ENCODE results near the gene DDX25.

The DDX25 gene

DNA sequence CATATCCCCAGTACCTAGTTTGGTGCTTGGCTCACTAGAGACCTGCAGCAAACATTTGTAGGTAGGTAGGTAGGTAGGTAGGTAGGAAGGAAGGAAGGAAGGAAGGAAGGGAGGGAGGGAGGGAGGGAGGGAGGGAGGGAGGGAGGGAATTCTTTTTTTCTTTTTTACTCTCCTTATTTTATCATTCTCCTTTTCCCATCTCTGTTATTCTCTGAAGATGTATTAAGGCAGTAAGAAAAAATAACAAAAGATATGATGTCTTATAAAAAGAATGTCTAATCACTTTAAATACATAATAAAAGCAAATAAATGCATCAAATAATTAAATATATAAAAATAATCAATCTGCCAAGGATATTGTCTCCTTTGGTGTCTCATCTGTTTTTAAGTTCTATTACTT lies 70.0 kb downstream of the DDX25 start:
- Histone ChIP-seq H3K4me2 (ENCODE audit: low read length) (no peak overlapping the region), H3K9me3 (replicated peaks; ENCODE audit: low read length) (no peaks in the 10 kb centered on the region), H3K4me3 (ENCODE audit: low read length) (no peak overlapping the region), H3K27me3 (ENCODE audit: control insufficient read depth, insufficient read depth, low read length) (no peaks in the 10 kb centered on the region), H3K9ac (ENCODE audit: low read depth, low read length) (no peak overlapping the region), H3K36me3 (ENCODE audit: insufficient read depth, low read length) (no peaks in the 10 kb centered on the region), H3K4me1 (ENCODE audit: control insufficient read depth, insufficient read depth, low read length) (no peaks in the 10 kb centered on the region)

DNA sequence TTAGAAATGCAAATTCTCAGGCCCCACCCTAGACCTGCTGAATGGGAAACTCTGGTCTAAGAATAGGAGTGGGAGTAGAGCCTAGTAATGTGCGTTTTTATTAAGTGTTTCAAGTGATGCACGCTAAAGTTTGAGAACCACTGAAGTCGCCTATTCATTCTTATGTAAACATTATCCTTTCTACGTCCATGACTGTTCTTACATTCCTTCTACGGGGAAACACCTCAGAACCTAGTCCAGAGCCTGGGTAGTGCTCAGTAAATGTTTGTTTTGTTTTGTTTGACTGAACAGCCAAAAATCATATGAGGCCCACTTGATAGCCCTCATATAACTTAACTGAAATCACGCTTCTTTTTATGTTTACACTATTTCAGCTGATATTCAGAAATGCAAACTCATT lies 71.3 kb downstream of the DDX25 start:
- Histone ChIP-seq H3K4me1 (ENCODE audit: control insufficient read depth, insufficient read depth, low read length) (no peaks in the 10 kb centered on the region), H3K4me3 (ENCODE audit: low read length) (no peak overlapping the region), H3K27me3 (ENCODE audit: control insufficient read depth, insufficient read depth, low read length) (no peaks in the 10 kb centered on the region), H3K9ac (ENCODE audit: low read depth, low read length) (no peak overlapping the region), H3K9me3 (replicated peaks; ENCODE audit: low read length) (no peaks in the 10 kb centered on the region), H3K36me3 (ENCODE audit: insufficient read depth, low read length) (no peaks in the 10 kb centered on the region), H3K4me2 (ENCODE audit: low read length) (no peak overlapping the region)

DNA sequence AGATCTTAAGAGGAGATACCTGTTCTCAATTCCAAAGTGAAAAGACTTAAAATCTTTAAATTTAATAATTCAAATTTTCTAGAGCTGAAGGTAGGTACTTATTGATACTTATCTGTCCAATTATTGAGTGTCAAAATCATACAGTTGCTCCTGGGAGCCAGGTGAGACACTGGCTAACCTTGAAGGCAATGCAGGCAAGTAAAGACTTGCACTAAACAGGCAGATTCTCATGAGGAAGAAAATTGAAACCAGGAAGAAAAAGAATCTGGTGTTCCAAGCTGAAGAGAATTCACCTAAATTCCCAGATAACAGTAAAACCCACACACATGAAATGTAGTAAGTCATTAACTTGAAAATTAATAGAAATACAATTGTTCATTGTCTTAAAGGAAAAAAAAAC lies 71.8 kb downstream of the DDX25 start:
- H3K4me3 ChIP-seq (ENCODE audit: low read length): no peak overlapping the region
- no peaks in the 10 kb centered on the region for H3K27me3 ChIP-seq (ENCODE audit: control insufficient read depth, insufficient read depth, low read length)
- H3K9ac ChIP-seq (ENCODE audit: low read depth, low read length): no peak overlapping the region
- no peaks in the 10 kb centered on the region for H3K4me1 ChIP-seq (ENCODE audit: control insufficient read depth, insufficient read depth, low read length)
- H3K4me2 ChIP-seq (ENCODE audit: low read length): no peak overlapping the region
- H3K9me3 ChIP-seq (replicated peaks; ENCODE audit: low read length): no peaks in the 10 kb centered on the region
- H3K36me3 ChIP-seq (ENCODE audit: insufficient read depth, low read length): no peaks in the 10 kb centered on the region

- H3K4me3 ChIP-seq (ENCODE audit: low read length): no peak overlapping the region
- H3K9ac ChIP-seq (ENCODE audit: low read depth, low read length): no peak overlapping the region
- no peaks in the 10 kb centered on the region for H3K27me3 ChIP-seq (ENCODE audit: control insufficient read depth, insufficient read depth, low read length)
- no peaks in the 10 kb centered on the region for H3K4me1 ChIP-seq (ENCODE audit: control insufficient read depth, insufficient read depth, low read length)
- H3K4me2 ChIP-seq (ENCODE audit: low read length): no peak overlapping the region
- no peaks in the 10 kb centered on the region for H3K9me3 ChIP-seq (replicated peaks; ENCODE audit: low read length)
- no peaks in the 10 kb centered on the region for H3K36me3 ChIP-seq (ENCODE audit: insufficient read depth, low read length)
Observed at GRCh38 chr11:125977333-125977732, 73.0 kb downstream of the DDX25 start.

DNA sequence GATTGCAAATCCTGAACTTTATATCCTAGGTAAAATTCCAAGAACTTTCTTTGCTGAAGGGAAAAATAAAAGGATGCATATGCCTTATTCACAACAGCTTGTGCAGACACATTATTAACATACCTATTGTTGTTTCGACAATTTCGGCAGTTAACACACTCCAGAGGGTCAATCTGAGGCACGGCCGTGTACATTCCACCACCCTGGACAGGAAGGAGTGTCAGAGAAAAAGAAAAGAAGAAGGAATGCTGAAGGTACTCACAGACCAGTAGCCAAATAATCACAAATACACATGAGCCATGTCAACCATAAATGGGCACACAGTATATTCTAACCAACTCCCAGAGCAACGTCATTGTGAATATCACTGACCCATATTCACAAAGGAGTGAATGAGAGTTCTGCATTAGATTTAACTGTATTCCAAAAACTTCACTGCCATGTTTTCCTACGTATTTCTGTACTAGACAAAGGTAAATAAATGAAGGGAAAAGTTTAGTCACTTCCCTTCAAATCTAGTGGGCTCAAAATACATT lies 73.9 kb downstream of the DDX25 start:
- H3K36me3 ChIP-seq (ENCODE audit: insufficient read depth, low read length): no peaks in the 10 kb centered on the region
- no peak overlapping the region for H3K9ac ChIP-seq (ENCODE audit: low read depth, low read length)
- no peak overlapping the region for H3K4me3 ChIP-seq (ENCODE audit: low read length)
- H3K4me1 ChIP-seq (ENCODE audit: control insufficient read depth, insufficient read depth, low read length): no peaks in the 10 kb centered on the region
- H3K27me3 ChIP-seq (ENCODE audit: control insufficient read depth, insufficient read depth, low read length): no peaks in the 10 kb centered on the region
- H3K4me2 ChIP-seq (ENCODE audit: low read length): no peak overlapping the region
- no peaks in the 10 kb centered on the region for H3K9me3 ChIP-seq (replicated peaks; ENCODE audit: low read length)
